LNCAP (cell line): ENCODE results near the gene NPSR1.

Experiments
- TF ChIP-seq, protein P1 (sequence below): fragments of 450-650 bp; IDR thresholded peaks from 2 replicates; pipeline ENCODE4 v1.5.1; 2017; ENCODE audit warnings: mild to moderate bottlenecking

NPSR1 gene

DNA sequence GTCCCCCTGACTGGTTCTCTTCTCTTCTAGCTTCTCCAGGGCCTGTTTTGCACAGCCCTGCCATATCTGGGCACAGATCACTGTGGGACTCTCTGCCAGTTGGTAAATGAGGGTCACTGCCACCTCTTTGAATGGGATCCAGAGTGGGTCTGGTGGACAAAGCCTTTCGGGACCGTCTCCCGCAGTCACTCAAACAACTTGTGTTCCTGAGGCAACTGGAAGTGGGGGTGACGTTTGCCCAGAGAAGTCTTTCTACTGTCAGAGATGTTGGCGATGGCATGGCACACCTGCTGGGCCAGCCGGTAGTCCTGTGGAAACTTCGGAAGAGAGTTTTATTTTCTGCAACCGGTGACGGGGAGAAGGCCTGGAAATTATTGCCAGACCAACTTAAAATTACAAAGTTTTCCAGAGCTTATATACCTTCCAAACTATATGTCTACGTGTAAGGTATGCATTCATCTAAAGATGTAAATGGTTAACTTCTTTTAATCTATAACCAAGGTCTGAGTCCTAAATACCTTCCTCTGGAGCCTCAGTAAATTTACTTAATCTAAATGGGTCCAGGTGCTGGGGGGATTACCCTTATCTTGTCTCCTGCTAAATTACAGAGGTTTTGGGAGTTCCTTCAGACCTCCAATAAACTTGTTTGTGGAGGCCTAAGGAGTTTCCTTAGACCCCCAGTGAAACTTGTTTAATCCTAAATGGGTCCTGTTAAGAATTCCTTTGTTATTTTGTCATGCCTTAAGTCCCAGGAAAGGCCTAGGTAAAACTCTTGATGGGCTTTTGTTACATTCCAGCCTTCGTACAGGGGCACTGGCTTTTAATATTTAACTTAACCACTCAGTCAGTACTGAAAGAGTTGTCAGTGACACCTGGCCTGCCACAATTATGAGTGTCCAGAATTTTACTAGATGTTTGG lies 94.0 kb downstream of the NPSR1 start:
- TF ChIP-seq, protein P1, sequence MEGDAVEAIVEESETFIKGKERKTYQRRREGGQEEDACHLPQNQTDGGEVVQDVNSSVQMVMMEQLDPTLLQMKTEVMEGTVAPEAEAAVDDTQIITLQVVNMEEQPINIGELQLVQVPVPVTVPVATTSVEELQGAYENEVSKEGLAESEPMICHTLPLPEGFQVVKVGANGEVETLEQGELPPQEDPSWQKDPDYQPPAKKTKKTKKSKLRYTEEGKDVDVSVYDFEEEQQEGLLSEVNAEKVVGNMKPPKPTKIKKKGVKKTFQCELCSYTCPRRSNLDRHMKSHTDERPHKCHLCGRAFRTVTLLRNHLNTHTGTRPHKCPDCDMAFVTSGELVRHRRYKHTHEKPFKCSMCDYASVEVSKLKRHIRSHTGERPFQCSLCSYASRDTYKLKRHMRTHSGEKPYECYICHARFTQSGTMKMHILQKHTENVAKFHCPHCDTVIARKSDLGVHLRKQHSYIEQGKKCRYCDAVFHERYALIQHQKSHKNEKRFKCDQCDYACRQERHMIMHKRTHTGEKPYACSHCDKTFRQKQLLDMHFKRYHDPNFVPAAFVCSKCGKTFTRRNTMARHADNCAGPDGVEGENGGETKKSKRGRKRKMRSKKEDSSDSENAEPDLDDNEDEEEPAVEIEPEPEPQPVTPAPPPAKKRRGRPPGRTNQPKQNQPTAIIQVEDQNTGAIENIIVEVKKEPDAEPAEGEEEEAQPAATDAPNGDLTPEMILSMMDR = no peak

- TF ChIP-seq, protein P1 = no peak
Observed at GRCh38 chr7:34752929-34753328, 94.9 kb downstream of the NPSR1 start.

GRCh38 chr7:34755008-34755407 lies 97.0 kb downstream of the NPSR1 start:
- TF ChIP-seq, protein P1 = no peak

- TF ChIP-seq, protein P1 = no peak
Observed at GRCh38 chr7:34756025-34756437, 98.0 kb downstream of the NPSR1 start.

DNA sequence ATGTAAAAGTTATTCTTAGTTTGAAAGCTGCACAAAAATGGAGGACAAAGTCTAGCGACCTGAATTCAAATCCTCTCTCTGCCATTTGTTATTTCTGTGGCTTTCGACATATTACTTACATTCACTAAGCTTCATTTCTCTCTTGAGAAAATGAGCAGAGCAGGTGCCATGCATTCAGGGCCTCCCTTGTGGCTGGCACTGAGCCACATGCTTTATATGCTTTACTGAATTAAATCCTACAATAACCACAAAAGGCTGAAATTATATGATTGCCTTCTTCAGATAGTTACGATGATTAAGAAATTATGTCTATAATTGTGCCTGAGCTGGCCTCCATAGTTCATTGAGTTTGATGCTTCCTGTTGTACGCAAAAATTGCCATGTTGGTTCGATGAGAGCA lies 98.7 kb downstream of the NPSR1 start:
- TF ChIP-seq, protein P1 = no peak

DNA sequence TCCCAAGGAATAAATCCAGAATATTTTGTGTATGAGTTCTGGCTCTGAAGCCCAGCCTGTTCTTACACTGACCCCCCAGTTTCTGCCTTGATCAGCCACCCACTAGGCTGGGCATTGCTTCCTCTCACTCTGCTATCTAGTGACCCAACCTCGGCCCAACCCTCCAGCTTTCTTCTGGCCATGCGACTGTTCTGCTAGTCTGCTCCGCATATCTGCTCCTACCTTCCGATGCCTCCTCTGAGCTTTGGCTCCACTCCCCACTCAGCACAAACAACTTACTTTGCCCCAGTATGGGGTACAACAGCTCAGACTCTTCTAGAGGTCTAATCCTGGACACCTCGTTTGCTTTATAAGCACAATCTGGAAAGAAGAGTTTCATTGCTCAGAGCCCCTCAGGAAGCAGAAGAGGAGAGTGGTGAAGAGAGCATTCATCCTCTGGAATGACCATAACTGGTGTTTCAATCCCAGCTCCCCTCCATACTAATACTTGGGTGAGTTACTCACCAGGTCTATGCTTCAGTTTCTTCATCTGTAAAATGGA lies 99.6 kb downstream of the NPSR1 start:
- TF ChIP-seq, protein P1 = no peak

GRCh38 chr7:34758111-34758601 lies 100.1 kb downstream of the NPSR1 start:
- TF ChIP-seq, protein P1 = no peak
